ENCODE results near the gene CTSS. TPM values are rescaled to one million over a fixed set of nuclear protein-coding genes. Genes with fewer than 3 reads are reported as not detected.

CTSS gene
- total RNA-seq, 1 experiment from 2014 or later: 0.57 TPM

DNA sequence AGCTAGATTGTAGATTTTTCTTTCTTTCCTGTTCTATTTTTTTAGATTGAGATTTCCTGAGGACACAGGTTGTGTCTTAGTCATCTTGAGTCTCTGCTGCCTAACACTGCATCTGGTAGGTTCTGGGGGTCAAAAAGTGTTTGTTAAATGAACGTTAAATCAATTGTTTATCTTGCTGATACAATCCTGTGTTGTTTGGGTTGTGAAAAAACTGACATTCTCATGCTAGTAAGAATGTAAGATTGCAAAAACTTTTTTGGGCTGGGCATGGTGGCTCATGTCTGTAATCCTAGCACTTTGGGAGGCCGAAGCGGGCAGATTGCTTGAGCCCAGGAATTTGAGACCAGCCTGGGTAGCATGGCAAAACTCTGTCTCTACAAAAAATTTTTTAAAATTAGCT, 39.1 kb upstream of the CTSS start:
- no peaks in the 10 kb centered on the region for H3K79me2 ChIP-seq (ENCODE audit: insufficient read depth, low read length)
- no peaks in the 10 kb centered on the region for H3K9me2 ChIP-seq (ENCODE audit: insufficient read depth)
- H3K9ac ChIP-seq (ENCODE audit: low read length): no peak overlapping the region
- no peak for TF ChIP-seq MAX (IDR thresholded peaks at IDR 0.05)
- TF ChIP-seq YY1 (IDR thresholded peaks at IDR 0.05; ENCODE audit: extremely low read depth, insufficient replicate concordance, low read depth, low read length): no peak
- TF ChIP-seq POLR2AphosphoS5 (IDR thresholded peaks at IDR 0.05; ENCODE audit: low read depth, low read length): no peak
- no peak for TF ChIP-seq SIN3A (IDR thresholded peaks at IDR 0.05; ENCODE audit: low read depth)
- TF ChIP-seq, protein P1, sequence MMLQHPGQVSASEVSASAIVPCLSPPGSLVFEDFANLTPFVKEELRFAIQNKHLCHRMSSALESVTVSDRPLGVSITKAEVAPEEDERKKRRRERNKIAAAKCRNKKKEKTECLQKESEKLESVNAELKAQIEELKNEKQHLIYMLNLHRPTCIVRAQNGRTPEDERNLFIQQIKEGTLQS (IDR thresholded peaks at IDR 0.05): no peak
- no peak for TF ChIP-seq EZH2phosphoT487 (IDR thresholded peaks at IDR 0.05; ENCODE audit: borderline replicate concordance)
- no peak for TF ChIP-seq ZNF274 (IDR thresholded peaks at IDR 0.05; ENCODE audit: low read depth, low read length)
- no peak for TF ChIP-seq SP1 (IDR thresholded peaks at IDR 0.05; ENCODE audit: low read depth)
- no peak for TF ChIP-seq ELF1 (IDR thresholded peaks at IDR 0.05; ENCODE audit: borderline replicate concordance, low read depth)
- TF ChIP-seq SRF (IDR thresholded peaks at IDR 0.05; ENCODE audit: low read depth): no peak
- TF ChIP-seq REST (IDR thresholded peaks at IDR 0.05; ENCODE audit: low read depth): no peak
- H3K36me3 ChIP-seq (ENCODE audit: control insufficient read depth in 1 of 2, insufficient read depth in 2 of 2, low read length in 2 of 2): no peaks in the 10 kb centered on the region
- no peak overlapping the region for H3K4me3 ChIP-seq (replicated peaks in 1 of 2; ENCODE audit: low read depth in 1 of 2, low read length in 2 of 2)
- H4K20me1 ChIP-seq (ENCODE audit: insufficient read depth): no peaks in the 10 kb centered on the region
- ChIA-PET CTCF (no interaction called here), POLR2A (no interaction called here), RAD21 (ENCODE audit: low non-redundant PET in 1 of 2, low total read pairs in 2 of 2, uncharacterized antibody in 2 of 2, unreplicated experiment in 2 of 2) (no interaction called here)
- no peaks in the 10 kb centered on the region for H3K4me1 ChIP-seq (ENCODE audit: control insufficient read depth in 1 of 2, insufficient read depth in 2 of 2, low read length in 2 of 2)
- no TSS peak for BruUV-seq (replicated peaks)
- no peak overlapping the region for H3K27ac ChIP-seq (ENCODE audit: low read depth, low read length)
- ATAC-seq (no peak), DNase-seq (ENCODE audit: low read depth, low spot score) (no peak)
- no peaks in the 10 kb centered on the region for H3K9me3 ChIP-seq (ENCODE audit: control insufficient read depth in 1 of 2, insufficient read depth in 1 of 2, low read depth in 1 of 2, low read length in 2 of 2)
- no peaks in the 10 kb centered on the region for H3K27me3 ChIP-seq (ENCODE audit: insufficient read depth, low read length)
- H2AFZ ChIP-seq (ENCODE audit: low read depth, low read length, poor library complexity, severe bottlenecking): no peak overlapping the region
- intact Hi-C loops (cut with micrococcal nuclease): no loop called here
- H3K4me2 ChIP-seq (ENCODE audit: low read length): no peak overlapping the region
